Measurements from ENCODE around the gene PLA2G4E.

The PLA2G4E gene

DNA sequence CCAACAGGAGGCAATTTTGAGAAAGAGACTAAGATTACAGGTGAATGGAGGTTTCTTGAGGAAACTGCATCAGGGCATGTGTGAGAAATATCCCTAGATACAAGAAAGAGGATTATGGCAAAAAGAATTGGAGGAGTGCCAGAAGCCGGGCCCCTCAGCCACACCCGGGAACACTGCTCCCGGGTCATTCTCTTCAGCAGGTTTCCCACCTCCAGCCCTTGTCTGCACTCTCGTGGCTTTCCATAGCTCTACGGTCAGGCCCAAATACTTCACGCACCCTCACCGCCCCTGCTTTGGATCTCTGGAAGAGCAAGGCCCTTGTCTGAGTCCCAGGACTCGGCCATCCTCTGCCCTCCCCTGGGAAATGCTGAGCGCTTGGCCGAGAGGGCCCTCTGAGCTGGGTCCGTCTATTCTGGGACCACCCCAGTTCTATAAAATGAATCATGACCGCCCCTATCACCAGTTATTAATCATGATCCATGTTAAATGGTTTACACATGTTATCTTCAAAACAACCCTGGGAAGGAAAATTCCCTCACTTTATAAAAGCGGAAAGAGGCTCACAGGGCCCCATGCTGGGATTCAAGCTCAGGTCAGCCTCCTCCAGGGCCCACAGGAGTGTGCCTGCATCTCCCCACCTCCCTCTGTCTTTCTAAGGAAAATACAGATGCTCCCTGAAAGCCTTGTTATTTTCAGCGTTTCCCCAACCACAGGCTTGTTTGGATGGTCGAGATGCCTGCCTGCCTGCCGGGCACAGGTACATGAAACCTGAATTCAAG lies 88.1 kb downstream of the PLA2G4E start:
- no peak for DNase-seq

DNA sequence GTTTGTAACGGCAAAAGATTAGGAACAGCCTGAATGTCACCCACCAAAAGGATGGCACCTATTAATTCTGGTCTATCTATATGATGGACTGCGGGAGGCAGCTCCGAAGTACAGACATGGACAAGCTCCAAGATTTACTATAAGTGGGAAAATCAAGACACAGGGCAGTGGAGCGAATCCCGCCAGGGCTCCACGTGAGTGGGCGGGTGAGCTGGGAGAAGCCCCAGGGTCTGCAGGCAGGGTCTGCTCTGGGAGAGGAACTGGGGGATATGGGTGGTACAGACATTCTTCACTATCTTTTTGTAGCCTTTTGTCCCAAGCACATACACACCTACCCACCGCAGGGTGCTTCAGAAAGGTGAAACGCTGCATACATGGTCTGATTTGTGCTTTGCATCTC lies 88.7 kb downstream of the PLA2G4E start:
- no peak for DNase-seq
